IPS-NIHi11 (cell line): ENCODE measurements around the gene SACM1L.
"Not testable (repeated sequence)": the region's sequence is repeated elsewhere in the genome, so short reads cannot be mapped to it uniquely, and the experiment has no call there.

Experiments used
- DNase-seq: peaks from one replicate; pipeline ENCODE4 v3.0.0; 2012; ENCODE audit warnings: mixed read lengths, low spot score

SACM1L gene

GRCh38 chr3:45742461-45743089 lies 53.4 kb downstream of the SACM1L start:
- DNase-seq, result no peak

GRCh38 chr3:45746165-45746776 lies 57.1 kb downstream of the SACM1L start:
- DNase-seq, result no peak

GRCh38 chr3:45746777-45747622 lies 57.8 kb downstream of the SACM1L start:
- DNase-seq, result no peak

GRCh38 chr3:45748068-45748467 lies 58.9 kb downstream of the SACM1L start:
- peak; percentile 43 for DNase-seq

DNA sequence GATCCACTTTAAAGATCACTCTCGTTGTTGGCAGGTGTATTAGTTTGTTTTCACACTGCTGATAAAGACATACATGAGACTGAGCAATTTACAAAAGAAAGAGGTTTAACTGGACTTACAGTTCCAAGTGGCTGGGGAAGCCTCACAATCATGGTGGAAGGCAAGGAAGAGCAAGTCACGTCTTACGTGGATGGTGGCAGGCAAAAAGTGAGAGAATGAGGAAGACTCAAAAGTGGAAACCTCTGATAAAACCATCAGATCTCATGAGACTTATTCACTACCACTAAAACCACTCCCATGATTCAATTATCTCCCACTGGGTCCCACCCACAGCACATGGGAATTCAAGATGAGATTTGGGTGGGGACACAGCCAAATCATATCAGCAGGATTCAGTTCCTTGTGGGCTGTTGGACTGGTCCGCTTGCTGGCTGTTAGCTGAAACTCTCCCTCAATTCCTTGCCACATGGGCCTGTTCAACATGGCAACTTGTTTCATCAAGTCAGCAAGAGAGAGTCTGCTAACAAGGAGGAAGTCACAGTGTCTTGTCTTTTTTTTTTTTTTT lies 59.9 kb downstream of the SACM1L start:
- not testable (repeated sequence) for DNase-seq

DNA sequence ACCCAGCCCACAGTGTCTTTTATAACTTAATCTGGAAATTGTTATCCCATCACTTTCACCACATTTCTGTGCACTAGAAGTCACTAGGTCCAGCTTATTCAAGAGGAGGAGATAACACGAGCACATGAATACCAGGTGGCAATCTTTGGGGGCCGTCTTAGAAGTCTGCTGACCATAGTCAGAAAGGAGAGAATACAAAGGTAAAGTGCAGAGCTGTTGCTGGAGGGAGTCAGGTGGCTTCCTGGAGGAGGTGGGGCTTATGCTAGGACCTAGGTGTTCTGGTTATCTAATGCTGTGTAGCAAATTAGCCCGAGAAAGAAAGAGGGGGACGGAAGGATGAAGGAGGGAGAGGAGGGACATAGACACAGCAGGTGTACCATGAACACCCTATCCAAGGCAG lies 60.7 kb downstream of the SACM1L start:
- no peak for DNase-seq

- DNase-seq, result no peak
Measured at GRCh38 chr3:45751537-45752242, 62.5 kb downstream of the SACM1L start.

- DNase-seq, result no peak
Measured at GRCh38 chr3:45753095-45753494, 63.9 kb downstream of the SACM1L start.

- no peak for DNase-seq
Measured at GRCh38 chr3:45754461-45754860, 65.3 kb downstream of the SACM1L start.

DNA sequence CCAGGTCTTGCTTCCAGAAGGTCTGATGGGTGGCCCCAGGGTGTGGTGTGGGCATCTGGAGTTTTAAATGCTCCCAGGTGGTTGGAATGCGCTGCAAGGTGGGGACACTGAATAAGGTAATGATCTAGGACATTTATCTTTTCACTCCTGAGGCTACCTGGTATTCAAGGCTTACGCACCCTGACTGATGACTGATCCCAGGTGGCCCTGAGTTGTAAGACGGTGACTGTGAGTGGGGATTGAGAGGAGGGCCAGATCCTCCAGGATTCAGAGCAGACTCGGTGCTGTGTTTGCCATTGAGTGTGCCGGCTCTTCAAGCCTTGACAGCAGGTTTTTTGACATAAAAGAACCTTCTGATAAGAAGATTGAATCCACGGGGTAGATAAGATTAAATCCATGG lies 66.9 kb downstream of the SACM1L start:
- DNase-seq, result no peak

- DNase-seq, result not testable (repeated sequence)
Measured at GRCh38 chr3:45757141-45757540, 67.9 kb downstream of the SACM1L start.

DNA sequence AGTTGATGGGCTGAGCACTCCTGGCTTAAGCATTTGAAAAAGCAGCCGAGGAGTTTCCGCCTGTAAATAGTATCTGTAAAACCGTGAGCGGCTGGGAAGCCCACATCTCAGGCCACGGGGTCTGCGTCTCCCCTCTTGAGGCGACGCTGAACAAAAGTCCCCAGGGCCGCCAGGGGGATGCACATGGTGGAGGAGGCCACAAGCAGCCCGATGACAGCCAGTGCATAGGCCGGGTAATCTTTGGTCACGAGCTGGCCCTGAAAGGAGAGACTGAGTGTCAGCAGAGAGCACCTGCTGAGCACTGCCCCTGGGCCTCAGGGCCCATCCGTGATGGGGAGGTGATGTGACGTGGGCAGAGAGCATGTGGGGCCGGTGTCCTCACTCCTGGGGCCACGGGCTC lies 69.7 kb downstream of the SACM1L start:
- no peak for DNase-seq

GRCh38 chr3:45759851-45760250 lies 70.7 kb downstream of the SACM1L start:
- no peak for DNase-seq

DNA sequence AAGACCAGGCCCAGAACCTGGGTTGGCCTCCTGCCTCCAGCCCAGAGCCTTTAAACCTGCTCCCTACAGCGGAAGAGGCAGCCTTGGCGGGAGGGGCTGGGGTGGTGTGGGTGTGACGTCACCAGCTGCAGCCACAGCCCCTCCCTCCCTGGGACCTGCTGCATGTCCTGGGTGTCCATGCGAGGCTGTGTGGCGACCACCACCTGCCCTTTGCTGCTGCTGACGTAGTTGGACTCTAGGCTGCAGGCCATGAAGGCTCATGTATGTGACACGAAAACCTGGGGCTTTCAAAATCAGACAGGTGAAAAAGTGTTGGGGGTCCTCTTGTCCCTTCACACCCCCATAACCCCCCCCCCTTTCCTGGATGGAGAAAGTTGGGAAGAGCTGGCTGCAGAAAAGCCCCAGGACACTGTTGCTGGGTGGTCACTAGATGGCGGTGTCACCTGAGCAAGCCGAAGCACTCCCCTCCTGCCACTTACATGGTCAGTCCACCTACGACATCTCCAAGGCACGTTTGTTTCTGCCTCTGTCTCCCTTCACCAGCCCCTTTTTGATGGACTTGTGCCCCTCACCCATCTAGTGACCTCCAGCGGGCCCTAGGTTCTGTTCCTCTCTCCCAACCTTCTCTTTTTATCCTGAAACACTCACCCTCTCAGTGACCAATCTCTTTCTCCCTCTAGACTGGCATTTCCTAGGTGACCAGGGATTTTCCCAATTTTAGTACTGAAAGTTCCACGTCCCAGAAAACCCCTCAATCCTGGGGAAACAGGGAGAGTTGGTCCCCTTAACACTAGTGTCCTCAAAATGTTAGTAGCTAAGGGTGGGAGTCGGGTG lies 71.9 kb downstream of the SACM1L start:
- peak; percentile 87 for DNase-seq

DNA sequence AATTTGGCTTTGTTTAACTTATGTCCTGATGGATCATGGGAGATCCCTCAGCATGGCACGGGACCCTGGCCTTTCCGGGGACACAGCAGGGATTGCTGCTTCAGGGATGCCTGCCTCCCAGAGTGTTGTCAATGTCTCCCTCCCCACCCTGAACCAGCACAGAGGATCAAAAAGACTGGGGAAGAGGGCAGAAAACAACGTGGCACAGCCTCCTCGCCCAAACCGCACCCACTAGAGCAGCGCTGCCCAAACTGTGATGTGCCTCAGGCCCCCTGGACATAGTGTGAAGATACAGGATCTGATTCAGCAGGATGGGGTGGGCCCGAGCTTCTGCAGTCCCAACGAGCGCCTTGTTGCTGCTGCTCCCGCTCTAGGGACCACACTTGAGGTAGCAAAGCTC lies 72.6 kb downstream of the SACM1L start:
- DNase-seq, result no peak

DNA sequence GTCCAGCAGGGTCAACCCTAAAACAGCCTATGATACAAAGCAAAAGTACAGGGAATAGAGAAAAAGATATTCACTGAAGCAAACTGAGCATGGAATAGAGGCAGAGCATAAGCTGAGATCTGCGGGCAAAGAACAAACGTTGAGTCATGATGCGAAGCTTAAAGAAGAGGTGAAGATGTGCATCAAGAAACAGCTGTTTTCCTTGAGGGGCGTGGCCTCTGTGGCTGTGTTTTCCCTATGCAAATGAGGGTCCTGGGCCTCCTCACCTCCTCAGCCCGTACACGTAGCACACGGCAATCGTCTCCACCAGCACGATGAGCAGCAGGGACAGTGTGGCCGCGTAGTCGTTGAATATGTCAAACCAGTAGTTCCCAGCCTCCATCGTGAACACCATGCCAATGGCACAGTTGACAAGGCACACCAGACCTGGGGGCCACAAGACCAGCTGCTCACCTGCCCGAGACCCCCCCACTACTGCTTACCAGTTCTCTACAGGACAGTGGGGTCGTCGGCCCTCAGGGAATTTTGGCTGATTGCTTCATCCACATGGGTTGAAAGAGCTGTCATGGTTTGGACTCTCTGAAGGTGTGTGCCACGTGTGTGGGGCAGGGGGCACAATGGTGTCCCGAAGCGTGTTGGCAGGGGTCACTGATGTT lies 73.6 kb downstream of the SACM1L start:
- no peak for DNase-seq

- no peak for DNase-seq
Measured at GRCh38 chr3:45763303-45763675, 74.1 kb downstream of the SACM1L start.

DNA sequence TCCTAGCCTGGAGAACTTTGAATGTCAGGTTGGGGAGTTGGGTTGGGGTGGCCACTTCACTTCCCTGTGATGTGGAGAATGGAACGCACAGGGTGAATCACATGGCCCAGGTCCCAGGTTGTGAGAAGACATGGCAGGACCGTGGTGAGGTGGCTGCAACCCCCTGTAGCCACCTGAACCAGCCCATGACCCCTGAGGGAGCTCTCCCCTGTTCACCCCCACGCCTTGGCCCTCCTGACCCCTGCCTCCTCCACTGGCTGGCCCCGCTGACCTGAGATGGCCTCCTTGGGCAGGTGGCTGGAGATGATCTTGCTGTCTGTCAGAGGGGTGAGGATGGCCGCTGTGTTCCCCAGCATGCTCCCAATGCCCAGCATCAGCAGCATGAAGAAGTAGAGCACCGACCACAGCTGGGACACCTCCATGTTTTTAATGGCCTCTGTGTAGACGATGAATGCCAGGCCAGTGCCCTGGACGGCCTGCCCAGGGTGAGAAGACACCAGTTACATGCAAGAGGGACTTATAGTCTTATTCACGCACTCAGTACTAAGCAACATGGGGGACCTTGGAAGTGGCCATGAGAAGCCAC lies 76.2 kb downstream of the SACM1L start:
- DNase-seq, result no peak

DNA sequence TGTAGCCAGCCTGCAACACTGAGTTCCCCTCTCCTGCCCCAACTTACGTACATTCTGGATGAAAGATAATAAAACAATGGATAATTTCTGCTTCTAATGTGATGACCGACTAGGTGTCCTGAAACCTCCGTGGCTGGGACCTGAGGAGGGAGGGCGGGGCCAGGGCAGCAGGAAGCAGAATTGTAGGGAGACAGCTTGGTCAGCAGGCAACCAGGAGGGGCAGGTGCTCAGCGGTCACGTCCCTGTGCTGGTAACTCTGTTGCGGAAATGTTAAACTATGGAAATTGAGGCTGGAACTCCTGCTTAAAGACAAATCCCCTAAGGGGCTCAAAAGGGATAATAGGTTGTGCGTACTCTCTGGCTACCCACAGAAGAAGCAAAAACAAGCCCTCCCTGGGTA lies 76.8 kb downstream of the SACM1L start:
- DNase-seq, result no peak

GRCh38 chr3:45771166-45771775 lies 82.1 kb downstream of the SACM1L start:
- no peak for DNase-seq
